NCI-H146 (cell line): ENCODE data around the gene OXER1.
A peak's percentile ranks its signal among the peaks of the same experiment; 100 is the strongest.

ENCODE experiments used
- DNase-seq: peaks from one replicate; lab custom pipeline; 2025; lab: John Stamatoyannopoulos, UW

OXER1 gene, protein sequence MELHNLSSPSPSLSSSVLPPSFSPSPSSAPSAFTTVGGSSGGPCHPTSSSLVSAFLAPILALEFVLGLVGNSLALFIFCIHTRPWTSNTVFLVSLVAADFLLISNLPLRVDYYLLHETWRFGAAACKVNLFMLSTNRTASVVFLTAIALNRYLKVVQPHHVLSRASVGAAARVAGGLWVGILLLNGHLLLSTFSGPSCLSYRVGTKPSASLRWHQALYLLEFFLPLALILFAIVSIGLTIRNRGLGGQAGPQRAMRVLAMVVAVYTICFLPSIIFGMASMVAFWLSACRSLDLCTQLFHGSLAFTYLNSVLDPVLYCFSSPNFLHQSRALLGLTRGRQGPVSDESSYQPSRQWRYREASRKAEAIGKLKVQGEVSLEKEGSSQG

DNA sequence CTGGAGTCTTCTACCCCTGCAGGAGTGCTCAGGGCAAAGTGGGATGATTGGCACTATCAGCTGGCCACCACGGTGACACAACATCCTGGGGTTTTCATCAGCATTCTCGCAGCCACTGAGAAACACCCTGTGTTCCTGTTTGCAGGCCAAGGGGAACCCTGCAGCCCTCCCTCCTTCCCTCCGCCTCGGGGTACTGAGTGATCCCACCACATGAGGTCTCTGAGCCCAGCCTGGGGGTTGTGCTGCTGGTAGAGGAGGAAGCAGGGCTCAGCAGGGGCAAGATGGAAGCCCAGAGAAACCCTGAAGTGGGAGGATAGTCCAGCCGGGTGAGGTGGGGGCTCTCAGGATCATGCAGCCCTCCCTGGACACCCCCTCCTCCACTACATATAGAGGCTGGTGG lies at the start of gene OXER1:
Gene OXER1, minus strand, starts transcription at position 40 of the 400 bp plus-strand sequence. CDS start 73 bp downstream, outside the sequence.
- no peak for DNase-seq

DNA sequence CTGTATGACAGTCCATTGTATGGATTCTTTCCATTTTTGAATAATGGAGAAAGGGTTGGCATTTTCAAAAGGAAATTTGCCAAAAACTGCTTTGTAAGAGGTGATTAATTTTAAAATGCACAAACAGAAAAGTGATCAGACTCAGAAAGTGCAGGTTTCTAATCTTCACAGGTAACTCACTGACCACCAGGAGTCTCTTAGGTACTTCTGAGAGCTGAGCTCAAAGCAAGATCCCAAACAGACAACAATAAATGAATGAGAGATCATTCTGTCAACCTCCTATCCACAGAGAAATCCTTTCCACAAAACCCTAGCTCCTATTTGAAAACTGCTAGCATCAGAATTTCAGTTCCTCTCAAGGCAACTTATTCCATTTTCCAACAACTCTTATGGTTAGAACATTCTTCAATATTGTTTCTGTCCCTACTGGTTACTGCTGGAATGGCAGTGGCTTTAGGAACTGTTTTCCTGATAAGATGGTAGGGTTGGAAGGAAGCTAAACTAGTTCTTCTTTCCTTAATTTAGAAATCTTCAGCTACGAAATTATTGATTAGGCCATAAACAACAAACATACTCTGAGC lies 49.1 kb upstream of the OXER1 start:
- DNase-seq = peak; percentile 19

DNA sequence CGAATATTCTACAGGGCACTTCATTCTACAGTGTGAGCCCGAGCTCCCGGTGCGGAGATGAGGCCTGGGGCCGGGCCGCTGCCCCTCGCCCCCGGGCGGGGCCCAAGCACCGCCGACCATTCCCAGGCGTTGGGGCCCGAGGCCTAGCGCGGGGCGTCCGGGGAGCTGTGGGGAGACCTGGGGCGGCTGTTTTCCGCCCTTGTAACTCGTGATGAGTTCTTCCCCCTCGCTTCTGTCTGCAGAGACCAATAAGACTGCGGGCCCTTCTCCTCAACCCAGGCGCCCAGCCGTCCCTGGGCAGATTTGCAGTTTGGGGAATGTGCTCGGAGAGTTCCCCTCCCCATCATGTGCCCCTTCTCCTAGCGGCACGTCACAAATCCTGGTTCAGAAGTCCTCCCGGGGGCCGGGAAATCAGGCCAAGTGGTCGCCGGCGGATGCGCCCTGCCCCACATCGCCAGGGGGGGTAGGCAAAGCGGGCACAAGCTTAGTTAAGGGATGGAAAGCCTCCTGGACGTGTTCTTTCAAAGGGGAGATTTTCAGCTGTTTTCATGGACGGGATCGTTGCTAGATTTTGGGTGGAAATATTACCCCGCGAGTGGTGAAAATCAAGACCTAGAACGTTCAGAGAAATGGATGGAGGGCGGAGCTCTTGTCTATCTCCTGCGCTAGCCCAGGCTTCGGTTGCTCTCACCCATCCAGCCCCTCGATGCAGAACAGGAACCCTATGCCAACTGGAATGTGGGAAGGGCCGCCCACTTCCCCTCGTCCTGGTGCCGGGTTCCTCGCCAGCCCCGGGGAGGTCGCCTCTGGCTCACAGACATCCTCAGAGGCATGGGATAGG lies 47.3 kb upstream of the OXER1 start:
- DNase-seq = peak; percentile 81

DNA sequence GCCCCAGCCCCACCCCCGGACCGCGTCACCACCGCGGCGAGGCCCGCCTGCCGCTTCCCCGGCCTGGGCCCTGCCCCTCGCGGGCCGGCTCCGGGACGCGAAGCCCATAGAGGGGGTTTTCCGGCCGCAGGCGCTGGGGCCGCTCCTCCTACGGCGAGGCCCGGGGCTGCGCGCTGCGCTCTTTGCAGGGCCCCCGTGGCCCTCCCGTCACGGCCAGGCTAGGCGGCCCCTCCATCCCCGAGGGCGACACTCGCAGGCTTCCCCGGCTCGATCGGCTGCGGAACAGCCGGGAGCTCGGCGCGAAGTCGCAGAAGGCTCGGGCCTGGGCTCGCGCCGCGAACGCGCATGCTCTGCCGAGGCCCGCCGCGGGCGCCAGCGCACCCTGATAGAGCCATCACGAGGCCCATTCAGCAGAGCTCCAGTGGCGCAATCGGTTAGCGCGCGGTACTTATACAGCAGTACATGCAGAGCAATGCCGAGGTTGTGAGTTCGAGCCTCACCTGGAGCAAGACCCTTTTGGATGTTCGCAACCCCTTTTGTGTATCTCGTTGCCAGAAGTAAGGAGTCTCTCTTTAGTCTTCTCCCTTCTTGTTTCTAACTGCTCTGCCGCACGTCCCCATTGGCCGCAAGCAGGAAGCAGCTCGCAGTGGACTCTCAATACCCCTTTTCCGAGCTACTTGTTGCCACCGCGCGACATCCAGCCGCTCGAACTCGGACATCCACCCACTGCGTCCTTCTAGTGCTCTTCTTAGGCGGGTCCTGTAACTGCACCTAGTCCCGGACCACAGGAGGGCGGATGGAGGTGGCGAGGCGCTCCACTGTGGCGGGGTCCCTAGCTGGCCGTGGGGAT lies 46.4 kb upstream of the OXER1 start:
- peak; percentile 95 for DNase-seq

DNA sequence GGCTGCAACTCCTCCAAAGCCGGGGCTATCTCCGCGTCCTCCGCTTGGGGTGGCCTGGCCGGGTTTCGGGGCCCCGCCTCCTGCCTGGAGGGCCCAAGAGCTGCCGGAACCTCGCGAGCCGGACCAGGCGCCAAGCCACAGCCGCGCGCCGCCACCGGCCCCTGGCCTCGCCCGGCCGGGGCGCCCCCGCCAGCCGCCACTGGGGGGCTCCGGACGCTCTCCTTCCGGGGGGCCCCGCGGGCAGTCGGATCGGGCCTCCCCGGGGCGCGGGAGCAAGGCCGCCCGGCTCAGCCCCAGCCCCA lies 45.8 kb upstream of the OXER1 start:
- DNase-seq = peak; percentile 90

DNA sequence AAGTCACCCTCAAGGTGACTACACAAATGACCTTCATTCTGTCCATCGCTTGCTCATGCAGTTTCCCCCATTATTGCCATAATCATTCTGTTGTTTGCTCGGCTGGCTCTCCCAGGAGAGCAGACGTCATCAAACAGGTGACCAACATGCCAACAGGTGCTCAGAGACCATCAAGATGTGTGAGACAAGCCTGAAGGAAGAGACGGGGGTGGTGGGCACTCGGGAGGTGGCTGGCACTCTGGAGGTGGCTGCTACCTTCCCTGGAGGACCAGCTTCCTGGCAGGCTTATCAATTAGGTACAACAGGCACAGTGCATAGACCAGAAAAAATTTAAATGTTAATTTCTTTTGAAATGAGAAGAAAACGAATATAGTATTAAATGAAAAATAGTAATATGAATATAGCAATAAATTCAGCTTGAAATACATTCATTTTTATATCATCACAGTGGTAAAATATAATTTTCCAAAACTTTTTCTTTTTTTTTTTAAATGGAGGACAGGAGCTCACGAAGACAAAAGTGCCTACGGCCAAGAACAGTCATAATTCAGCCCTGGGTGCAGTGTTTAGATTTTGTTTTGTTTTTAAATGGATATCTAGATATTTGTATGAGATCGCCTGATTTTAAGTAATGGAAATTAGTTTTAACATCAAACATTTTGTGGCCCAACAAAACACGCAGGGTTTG lies 45.3 kb upstream of the OXER1 start:
- peak; percentile 87 for DNase-seq

DNA sequence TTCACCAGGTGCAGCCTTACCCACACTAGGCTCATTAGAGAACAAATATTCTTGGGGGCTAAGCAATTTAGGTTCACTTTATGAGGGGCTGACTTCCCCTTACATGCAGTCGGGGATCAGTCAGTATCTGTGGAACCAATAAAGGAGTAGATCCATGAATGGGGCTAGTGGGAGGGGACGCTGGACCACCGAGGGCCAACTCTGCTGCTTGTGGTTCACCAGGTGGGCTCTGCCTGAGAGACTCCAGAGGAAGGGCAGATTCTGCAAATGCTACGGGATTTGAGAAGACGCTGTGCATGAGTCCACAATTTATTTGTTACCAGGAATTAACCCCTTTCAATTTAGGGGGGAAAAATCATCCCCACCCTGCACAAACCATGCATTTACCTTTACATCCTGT lies 44.4 kb upstream of the OXER1 start:
- no peak for DNase-seq

DNA sequence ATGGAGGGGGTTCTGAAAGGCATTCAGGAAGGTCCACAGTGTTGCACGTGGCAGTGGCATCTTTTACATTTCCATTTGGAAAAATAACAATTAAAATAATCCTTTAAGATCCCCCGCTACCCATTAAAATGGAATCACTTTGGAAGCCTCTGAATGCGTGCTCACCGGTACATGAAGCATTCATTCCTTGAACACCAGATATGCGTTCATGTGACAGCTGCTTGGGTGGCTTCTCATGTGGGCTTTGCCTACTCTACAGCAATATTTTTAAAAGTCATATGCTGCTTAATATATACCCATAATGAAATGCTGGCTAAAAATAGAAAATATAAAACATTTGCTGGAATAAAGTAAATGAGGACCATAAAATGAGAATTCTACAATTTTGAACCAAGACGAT lies 42.9 kb upstream of the OXER1 start:
- no peak for DNase-seq

DNA sequence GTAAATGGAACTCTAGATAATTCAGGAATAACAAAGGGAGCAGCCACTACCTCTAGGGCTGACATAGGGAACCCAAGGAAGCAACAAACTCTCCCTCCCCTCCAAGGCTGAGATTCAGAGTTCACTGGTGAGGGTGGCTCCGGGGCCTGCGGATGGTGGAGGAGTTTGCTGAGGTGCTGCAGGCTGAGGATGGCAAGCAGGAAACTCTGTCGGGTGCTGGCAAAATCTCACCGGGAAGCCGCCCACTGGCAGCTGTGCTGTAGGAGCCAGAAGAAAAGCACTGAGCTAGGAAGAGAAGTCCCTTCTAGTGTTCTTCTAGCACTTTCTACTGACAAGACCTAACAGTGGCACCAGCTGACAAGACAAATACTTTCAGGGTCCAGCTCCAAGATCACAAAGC lies 41.0 kb upstream of the OXER1 start:
- DNase-seq = no peak

DNA sequence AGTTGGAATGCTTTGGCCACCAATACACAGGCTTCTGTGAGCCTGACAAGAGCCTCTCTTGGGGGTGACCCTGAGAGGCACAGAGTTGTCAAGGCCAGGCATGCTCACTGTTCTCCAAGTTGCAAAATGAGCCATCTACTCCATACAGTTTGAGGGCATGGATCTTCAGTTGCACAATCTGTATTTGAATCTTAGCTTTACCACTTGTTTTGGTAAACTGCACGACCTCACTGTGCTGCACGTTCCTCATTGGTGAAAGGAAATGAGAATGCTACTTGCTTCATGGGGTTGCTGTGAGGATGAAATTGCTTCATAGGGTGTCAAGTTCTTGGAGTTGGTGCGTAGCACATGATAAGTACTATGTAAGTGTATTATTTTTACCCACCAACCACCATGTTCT lies 40.4 kb upstream of the OXER1 start:
- DNase-seq = no peak

DNA sequence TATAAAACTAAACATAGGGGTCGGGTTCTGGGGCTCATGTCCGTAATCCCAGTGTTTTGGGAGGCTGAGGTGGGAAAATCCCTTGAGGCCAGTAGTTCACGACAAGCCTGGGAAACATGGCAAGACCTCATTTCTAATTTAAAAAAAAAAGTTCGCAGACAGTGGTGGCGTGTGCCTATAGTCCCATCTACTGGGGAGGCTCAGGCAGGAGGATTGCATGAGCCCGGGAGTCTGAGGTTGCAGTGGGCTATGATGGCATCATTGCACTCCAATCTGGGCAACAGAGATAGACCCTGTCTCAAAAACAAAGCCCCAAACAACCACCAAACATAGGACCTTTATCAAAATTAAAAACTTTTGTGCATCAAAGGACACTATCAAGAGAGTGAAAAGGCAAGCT lies 38.2 kb upstream of the OXER1 start:
- no peak for DNase-seq

DNA sequence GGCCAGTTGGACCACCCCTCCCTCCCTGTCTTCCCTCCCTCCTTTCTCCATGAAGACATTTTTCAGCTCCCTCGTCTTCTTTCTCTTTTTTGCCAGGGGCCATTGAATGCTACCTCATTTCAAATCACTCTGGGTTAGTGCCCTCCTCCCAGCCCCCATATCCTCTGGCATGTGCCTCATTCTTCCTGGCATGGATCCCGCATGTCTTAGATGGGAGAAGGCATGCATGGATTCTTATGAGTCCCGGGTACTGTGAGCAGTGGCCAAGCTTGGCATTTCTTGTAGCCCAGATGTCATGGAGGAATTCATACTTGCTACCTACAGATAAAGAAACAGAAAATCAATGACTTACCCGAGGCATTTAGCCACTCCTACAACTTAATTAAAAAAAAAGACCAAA lies 37.4 kb upstream of the OXER1 start:
- DNase-seq = no peak

DNA sequence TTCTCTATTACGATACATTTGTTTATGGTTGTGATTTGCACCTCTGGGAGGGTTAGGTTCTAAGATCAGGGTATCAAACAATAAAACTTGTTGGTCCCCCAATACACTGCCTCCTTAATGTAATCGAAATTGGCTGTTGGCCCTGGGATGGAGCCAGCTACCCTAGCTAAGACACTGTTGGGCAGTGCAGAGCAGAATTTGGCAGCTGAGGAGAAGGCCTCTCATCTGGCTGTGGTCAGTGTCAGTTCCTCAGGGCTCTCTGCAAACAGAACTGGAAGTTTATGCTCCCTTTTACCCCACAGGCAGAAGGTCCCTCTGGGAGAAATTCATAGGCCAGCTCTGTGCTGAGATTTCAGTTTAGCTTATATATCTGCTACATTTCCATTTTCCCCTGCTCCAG lies 37.0 kb upstream of the OXER1 start:
- DNase-seq = no peak

DNA sequence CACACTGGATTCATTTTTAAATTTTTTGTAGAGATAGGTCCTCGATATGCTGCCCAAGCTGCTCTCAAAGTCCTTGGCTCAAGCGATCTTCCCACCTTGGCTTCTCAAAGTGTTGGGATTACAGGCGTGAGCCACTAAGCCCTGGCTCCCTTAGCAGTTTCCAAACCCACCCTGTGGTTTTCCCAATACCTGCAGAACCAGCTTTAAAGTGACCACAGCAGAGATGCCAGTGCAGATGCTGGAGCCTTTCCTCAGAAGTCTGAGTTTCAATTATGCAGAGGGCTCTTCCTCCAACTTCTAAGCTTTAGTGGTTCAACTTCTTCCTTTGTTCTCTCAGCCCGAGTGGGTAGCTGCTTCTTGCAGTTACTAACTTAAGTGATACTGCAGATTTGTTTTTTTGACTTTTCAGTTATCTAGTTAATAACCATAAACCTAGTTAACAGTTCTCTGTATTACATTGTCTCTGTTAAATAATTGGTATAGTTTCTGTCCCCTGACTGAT lies 36.6 kb upstream of the OXER1 start:
- no peak for DNase-seq

DNA sequence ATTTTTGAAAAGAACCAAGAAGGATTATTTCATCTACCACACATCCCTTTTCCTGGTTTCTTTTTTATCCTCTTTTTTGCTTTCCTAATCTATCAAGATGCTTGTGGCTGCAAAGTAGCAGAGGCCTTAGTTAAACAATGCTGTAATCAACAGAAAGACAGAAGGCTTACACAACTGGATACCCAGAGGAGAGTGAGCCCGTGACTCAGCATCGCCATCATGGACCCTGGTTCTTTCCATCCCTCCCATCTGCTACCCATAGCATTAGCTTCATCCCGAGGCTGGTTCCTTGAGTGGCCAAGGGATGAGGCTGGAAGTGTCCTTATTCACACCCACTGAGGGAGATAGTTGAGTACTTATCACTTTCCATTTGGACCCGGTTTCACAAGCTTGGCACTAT lies 35.9 kb upstream of the OXER1 start:
- no peak for DNase-seq

DNA sequence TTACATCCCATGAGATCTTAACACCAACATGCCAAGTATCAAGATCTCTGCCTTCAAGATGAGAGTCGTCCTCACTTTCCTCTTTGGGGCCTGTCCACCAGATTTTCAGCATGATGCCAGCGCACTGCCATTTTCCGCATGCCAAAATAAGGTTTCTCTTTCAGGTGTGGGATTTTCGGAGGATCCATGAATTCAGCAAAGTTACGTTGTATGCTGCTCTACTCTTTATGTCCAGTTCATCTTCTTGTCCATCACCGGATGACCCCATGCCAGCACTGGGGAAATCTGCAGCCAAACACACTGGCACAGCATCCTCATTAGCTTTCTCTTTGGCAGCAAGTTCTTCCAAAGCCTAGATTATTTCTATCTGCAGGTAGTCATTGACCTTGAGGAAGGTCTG lies 33.3 kb upstream of the OXER1 start:
- DNase-seq = no peak

DNA sequence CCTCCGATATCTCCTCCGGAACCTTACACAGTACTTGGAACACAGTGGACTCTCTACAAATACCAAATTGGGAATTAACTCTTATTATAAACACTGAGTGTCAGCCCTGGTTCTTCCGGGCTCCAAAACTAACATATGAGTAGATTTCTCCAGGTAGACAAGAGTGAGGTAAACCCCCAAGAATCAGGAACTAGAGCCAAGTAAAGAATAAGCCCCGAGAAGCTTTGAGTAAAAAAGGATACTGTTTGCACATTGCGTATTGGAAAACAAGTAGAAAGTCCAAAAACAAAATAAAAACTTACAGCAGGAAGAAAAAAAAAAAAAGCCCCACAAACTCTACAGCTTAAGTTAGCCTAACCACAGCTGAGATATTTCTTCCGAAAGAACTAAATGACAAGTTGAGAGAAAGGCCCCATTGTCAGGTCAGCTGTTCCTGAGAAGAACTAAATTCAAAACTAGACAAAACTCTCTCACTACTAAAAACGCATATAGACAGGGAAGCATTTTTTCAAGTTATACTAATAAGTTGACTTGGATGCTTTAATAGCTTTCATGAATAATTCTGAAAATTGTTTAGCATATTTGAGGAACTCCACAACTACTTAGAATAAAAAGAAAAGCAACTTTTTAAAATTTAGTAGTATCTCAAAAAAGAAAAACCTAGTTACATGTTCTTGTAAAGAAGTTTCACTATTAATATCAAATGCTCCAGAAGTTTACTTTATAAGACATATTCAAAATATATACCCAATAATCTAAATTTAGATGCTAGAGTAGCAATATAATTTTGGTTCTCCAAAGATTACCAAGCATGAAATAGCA lies 32.7 kb upstream of the OXER1 start:
- no peak for DNase-seq

DNA sequence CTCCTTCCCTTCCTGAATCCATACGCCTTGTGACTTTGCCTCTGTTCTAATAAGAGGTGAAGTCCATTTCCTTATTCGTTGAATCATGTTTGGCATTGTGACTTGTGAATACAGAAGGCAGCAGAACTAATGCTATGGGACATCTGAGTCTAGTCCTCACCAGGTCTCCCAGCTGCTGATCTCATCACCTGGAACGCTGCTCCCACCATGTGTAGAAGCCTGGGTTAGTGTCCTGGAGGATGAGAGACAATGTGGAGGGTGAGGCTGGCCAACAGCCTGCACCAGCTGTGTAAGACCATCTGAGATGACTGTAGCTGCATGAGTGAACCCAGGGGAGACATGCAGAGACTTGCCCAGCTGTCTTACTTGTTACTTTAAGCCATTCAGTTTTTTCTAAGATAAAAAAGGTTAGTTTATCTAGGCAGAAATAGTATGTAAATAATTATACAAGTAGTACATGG lies 31.9 kb upstream of the OXER1 start:
- DNase-seq = no peak

DNA sequence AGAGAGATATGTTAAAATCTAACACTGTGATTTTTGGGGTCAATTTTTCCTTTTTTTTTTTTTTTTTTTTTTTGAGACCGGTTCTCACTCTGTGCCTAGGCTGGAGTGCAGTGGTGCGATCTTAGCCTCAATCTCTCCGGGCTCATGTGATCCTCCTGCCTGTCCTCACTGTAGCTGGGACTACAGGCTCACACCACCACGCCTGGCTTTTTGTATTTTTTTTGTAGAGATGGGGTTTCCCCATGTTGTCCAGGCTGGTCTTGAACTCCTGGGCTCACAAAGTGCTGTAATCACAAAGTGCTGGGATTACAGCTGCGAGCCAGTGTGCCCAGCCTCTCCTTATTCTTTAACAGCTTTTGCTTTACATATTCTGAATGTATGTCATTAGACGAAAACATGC lies 31.3 kb upstream of the OXER1 start:
- DNase-seq = no peak

DNA sequence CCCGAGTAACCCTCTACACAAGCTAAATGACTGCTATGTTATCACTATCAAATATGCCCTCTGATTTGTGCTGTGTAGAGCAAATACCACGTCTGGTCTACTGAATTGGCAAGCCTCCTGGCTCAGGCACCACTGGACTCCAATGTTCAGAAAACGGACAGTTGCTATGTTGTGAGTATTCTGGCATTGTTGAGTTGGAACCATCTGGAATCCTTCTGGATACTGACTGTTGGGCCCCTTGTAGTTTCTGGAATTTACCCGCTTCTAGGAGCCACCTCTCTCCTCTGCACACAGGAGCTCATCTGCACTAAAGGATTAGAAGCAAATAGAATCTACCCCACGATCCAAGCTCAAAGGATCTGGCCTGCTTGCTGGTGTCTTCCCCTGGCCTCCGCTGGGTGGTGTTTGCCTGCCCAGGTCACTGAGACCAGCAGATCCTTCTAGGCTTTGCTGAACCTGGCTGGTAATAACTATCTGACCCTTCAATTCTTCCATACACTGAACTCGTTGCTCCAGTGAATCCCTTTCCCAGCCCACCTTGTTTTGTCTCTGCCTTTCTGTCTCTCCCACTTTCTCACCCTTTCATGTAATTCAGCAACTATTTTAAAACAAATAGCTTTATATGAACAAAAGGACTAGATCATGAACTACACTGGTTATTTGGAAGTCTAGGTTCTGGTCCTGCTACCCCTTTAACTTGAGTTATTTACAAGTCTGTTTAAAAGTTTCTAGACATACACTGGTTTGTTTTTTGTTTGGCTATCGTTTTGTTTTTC lies 30.5 kb upstream of the OXER1 start:
- DNase-seq = no peak
